Measurements from ENCODE around the gene HAAO.

The HAAO gene

DNA sequence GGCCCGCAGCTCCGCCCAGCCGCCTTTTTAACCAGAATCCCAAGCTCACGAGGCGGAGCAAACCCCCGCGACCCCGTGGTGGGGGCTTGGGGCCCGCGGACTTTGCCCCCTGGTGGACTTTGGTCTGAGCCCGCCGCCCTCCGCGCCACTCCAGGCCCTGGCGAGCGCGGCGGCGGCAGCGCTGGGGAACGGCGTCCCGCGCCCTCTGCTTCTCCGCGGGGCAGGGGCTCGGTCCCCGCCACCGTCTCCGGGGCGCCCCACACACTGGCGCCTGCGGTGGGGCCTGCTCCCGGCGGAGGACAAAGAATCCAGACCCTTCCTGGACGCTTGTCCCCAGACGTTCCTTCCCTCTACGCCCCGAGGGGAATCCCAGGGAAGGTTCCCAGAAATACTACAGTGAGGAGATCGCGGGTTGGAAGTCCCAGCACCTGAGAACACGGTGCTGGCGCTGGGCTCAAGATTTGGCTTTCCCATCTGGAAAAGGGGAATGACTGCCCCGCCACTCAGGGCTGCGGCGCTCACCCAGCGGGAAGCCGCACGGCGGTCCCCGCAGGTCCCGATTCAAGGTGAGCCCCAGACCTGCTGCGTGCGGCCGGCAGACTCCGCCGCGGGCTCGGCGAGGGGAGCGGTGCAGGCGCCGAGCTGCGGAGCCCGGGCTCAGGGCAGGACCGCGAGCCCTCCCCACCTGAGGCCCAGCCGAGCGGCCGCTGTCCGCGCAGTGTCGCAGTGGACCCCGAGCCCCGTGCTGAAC is at the start of gene HAAO:
HAAO (minus strand) TSS at position 1 of the 751 bp plus-strand sequence. CDS start 47 bp downstream, outside the sequence.
- FAIRE-seq (no peak), DNase-seq (ENCODE audit: insufficient read length, low spot score) (no peak)
- no peak for TF ChIP-seq CTCF (IDR thresholded peaks at IDR 0.05; ENCODE audit: insufficient read depth, missing control alignments)

DNA sequence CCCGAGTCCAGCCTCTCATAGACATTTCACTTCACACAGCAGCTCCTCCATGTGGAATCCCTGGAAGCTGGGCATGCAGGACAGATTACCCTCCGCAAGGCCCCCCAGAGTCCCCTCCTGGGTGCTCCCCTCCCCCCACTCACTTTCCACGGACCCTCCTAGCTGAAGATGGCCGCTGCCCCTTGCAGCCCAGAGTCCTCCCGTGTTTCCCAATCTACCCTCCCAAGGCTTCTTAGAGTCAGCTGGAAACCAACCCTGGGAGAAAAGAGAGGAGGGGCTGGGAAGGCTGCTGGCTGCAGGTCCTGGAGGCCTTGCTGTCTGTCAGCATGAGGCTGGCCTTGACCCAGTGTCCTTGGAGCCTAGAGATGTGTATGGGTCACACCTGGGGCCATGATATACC is 49.0 kb upstream of the HAAO start:
- FAIRE-seq (no peak), DNase-seq (ENCODE audit: insufficient read length, low spot score) (no peak)
- TF ChIP-seq CTCF (IDR thresholded peaks at IDR 0.05; ENCODE audit: insufficient read depth, missing control alignments) = no peak

- DNase-seq (ENCODE audit: insufficient read length, low spot score) (no peak), FAIRE-seq (no peak)
- TF ChIP-seq CTCF (IDR thresholded peaks at IDR 0.05; ENCODE audit: insufficient read depth, missing control alignments) = no peak
Observed at GRCh38 chr2:42840760-42841159, 48.4 kb upstream of the HAAO start.

DNA sequence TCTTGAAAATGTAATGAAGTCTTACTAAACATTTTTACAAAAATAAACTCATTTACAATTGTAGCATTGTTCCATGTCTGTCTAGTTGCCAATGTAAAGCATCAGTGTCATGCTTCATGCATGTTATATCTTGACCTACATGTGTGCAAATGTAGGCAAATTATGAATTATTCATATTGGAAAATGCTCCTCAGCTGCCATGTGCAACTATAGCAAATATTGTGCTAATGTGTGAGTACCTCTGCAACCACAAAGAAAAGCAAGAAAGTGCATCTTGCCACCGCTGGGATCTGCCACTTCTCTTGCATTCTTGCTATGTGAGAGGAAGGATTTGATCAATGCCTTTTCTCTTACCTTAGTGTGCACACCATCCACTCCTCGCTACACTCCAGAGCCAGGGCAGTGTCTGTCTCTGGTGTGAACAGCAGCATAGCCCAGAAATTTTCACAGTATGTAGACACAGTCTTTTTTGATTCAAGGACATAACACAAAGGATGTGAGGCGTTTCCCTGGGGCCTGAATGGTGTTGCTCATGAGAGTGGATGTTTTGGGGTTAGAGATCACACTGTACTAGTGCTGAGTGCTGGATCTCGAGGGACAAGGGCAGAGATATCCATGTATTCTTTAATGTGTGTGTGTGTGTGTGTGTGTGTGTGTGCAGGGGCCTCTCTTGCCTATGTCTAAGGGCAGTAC is 47.6 kb upstream of the HAAO start:
- no peak for DNase-seq (ENCODE audit: insufficient read length, low spot score)
- TF ChIP-seq CTCF (IDR thresholded peaks at IDR 0.05; ENCODE audit: insufficient read depth, missing control alignments) = no peak

GRCh38 chr2:42838133-42838532 is 45.8 kb upstream of the HAAO start:
- FAIRE-seq (no peak), DNase-seq (ENCODE audit: insufficient read length, low spot score) (no peak)
- TF ChIP-seq CTCF (IDR thresholded peaks at IDR 0.05; ENCODE audit: insufficient read depth, missing control alignments) = no peak

More for the DNA sequence above, 47.6 kb upstream of the HAAO start:
- FAIRE-seq = no peak

GRCh38 chr2:42835577-42836371 is 43.4 kb upstream of the HAAO start:
- no peak for TF ChIP-seq CTCF (IDR thresholded peaks at IDR 0.05; ENCODE audit: insufficient read depth, missing control alignments)
- no peak for FAIRE-seq

More at GRCh38 chr2:42835577-42836371, 43.4 kb upstream of the HAAO start:
- DNase-seq (ENCODE audit: insufficient read length, low spot score) = no peak
